Esophagus muscularis mucosa (tissue), 4 donors: ENCODE data around the gene RAB20.

Experiments
- EP300 ChIP-seq: sonication (generic); formaldehyde crosslinking; IDR thresholded peaks from one replicate; pipeline ENCODE4 v1.6.1; 2017; ENCODE audit warnings: antibody characterized with exemption
- POLR2A ChIP-seq: fragments of 450-650 bp; IDR thresholded peaks from one replicate; pipeline ENCODE4 v1.6.1; 2017; ENCODE audit warnings: antibody characterized with exemption, moderate library complexity, mild to moderate bottlenecking, low read depth
- POLR2AphosphoS5 ChIP-seq, 2 donors: sonication (generic); formaldehyde crosslinking; IDR thresholded peaks; one replicate each; pipeline ENCODE4 v1.6.1; 2017; ENCODE audit warnings: antibody characterized with exemption in 2 of 2
- TF ChIP-seq, protein P1 (sequence below), 3 experiments: fragments of 200-600 bp in 2 of 3; fragments of 450-650 bp in 1 of 3; sonication (generic) in 2 of 3; IDR thresholded peaks; one replicate each; pipeline ENCODE4 v1.5.1; 2017 to 2019; ENCODE audit warnings: antibody characterized with exemption in 3 of 3, mild to moderate bottlenecking in 2 of 3, moderate library complexity in 1 of 3

DNA sequence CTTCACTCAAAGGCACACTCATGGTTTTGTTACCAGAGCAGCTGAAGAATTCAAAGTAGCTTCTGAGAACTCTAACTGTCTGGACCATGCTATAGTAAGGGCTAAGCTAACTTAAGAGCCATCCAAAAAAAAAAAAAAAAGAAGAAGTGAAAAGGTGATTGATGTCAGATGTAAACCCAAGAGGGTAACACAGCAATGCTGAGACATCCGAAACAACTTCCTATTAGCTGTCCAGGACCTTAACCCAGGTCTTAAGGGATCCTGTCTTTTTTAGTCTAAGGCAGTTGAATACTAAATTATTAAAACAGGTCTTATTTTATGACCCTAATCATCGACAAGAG is 11.2 kb upstream of the RAB20 start:
- TF ChIP-seq, protein P1, sequence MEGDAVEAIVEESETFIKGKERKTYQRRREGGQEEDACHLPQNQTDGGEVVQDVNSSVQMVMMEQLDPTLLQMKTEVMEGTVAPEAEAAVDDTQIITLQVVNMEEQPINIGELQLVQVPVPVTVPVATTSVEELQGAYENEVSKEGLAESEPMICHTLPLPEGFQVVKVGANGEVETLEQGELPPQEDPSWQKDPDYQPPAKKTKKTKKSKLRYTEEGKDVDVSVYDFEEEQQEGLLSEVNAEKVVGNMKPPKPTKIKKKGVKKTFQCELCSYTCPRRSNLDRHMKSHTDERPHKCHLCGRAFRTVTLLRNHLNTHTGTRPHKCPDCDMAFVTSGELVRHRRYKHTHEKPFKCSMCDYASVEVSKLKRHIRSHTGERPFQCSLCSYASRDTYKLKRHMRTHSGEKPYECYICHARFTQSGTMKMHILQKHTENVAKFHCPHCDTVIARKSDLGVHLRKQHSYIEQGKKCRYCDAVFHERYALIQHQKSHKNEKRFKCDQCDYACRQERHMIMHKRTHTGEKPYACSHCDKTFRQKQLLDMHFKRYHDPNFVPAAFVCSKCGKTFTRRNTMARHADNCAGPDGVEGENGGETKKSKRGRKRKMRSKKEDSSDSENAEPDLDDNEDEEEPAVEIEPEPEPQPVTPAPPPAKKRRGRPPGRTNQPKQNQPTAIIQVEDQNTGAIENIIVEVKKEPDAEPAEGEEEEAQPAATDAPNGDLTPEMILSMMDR (IDR thresholded peaks at IDR 0.05): no peak
- TF ChIP-seq POLR2A (no peak), EP300 (no peak), POLR2AphosphoS5 (IDR thresholded peaks at IDR 0.05) (no peak)
